GM18870 (cell line): ENCODE results near the gene ZBED5.
"Not testable (repeated sequence)": the region's sequence is repeated elsewhere in the genome, so short reads cannot be mapped to it uniquely, and the experiment has no call there.

ENCODE experiments used
- ATAC-seq: cut with Tn5 transposase; IDR thresholded peaks from one replicate; pipeline ENCODE4 v1.9.1; 2021; ENCODE audit warnings: moderate library complexity; ENCODE audit not compliant: unreplicated experiment

ZBED5 gene

DNA sequence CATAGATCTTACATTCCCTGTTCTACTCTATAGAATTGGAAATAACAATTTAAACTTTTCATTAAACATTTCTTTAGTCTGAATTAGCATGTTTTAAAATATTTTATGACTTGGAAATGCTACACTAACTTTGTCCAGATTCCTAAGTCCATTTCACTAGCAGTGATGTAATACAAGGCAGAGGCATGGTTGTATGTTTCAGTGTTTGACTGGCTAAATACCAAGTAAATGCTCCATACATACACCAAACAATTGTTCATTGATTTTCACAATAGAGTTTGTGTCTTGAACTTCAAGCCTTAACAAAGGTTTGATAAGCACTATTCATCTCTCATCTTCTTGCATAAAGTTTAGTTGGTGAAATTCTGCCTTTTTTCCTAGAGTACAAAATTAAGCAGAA, 13.5 kb downstream of the ZBED5 start:
- ATAC-seq, result no peak

DNA sequence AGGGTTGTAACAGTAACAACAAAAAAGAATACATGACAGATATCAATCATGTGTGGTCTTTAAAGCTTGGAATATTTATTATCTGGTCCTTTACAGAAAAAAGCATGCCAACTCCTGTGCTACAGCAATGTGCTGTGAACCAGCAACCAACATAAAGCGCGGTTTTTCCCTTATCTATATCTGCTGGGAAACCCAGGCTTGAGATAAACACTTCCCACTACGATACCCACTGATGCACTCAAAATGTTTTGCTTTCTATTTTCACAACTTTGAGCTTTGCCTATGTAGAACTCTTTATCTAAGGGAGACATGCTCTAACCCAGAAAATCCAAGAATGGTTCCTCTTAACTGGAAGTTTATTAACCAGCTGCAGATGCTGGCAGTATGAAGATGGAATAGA, 19.0 kb downstream of the ZBED5 start:
- no peak for ATAC-seq

DNA sequence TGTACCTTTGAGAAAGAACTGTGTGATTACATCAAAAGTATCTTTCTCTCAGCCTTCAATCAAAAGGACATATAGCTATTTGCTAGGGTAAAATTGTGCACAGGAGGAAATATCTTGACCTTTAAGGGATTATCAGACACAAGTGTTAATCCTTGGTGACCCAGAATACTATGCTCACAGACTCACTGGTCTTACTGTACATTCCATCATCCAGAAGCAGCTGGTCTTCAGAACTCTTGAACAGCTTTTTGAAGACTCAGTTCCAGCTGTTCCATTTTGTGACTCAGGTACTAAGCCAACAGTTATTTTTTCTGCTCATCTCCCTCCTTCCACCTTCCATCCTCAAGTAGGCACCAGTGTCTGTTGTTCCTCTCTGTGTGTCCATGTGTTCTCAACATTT, 19.8 kb downstream of the ZBED5 start:
- no peak for ATAC-seq

DNA sequence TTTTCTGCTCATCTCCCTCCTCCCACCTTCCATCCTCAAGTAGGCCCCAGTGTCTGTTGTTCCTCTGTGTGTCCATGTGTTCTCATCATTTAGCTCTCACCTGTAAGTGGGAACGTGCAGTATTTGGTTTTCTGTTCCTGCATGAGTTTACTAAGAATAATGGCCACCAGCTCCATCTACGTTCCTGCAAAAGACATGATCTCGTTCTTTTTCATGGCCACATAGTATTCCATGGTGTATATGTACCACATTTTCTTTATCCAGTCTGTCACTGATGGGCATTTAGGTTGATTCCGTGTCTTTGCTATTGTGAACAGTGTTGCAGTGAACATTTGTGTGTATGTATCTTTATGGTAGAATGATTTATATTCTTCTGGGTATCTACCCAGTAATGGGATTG, 21.0 kb downstream of the ZBED5 start:
- not testable (repeated sequence) for ATAC-seq

DNA sequence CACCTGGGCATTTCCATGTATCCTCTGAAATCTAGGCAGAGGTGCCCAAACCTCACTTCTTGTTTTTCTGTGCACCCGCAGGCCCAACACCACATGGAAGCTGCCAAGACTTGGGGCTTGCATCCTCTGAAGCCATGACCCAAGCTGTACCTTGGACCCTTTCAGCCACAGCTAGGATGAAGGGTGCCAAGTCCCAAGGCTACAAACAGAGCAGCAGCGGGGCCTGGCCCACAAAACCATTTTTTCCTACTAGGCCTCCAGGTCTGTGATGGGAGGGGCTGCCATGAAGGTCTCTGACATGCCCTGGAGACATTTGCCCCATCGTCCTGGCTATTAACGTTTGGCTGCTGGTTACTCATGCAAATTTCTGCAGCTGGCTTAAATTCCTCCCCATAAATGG, 28.7 kb downstream of the ZBED5 start:
- ATAC-seq, result no peak

DNA sequence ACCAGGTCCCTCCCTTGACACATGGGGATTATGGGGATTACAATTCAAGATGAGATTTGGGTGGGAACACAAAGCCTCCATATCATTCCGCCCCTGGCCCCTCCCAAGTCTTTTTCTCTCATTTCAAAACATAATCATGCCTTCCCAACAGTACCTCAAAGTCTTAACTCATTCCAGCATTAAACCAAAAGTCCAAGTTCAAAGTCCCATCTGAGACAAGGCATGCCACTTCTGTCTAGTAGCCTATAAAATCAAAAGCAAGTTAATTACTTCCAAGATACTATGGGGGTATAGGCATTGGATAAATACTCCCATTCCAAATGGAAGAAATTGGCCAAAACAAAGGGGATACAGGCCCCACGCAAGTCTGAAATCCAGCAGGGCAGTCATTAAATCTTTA, 29.5 kb downstream of the ZBED5 start:
- ATAC-seq, result no peak

DNA sequence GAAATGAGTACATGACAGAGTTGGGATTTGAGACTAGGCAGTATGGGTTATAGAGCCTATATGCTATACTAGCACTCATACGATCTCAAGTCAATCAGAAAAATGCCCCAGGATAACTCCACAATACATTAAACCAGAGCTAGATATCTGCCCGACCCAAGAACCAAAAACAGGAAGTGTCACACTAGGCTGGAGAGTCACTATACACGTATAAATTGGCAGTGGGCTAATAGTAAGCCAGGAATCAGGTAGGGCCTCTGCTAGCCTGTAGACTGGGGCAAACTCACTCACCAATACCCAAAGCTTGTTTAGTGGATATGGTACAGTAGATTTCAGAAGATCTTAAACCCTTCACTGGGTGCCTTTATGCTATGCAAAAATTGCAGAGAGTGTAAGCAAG, 33.0 kb downstream of the ZBED5 start:
- no peak for ATAC-seq

DNA sequence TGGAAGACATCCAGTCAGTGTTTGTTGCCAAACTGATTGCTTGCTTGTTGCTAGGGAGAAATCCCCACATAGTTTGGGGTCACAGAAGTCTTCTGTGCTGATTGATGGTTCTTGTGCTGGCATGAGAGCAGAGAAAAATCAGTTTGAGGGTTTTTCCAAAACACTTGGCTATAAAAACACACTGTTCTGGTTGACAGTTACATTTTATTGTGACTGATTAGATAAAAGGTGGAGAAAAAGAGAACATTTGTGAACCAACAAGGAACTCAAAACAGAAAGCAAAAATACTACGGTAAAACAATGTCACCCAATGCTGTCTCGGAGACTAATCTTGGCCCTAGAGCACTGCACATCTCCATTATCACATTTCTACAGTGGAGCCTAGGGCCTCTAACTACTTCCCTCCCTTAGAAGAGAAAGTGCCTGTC, 34.7 kb downstream of the ZBED5 start:
- ATAC-seq, result no peak

DNA sequence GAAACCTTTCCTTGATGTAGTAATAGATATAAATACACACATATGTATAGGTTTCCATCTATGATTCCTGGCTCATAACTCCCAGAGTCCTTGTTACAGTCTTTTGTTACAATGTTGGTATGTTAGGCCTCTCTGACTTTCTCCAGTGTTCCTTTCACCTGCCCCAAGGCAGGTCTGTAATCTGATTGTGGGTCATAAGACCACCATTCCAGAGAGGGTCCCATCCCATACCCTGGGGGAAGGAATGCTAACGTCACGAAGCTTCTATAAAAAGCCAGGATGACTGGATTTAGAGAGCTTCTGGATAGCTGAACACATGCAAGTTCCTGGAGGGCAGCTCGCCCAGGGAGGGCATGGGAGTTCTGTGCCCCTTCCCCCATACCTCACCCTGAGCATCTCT, 35.4 kb downstream of the ZBED5 start:
- not testable (repeated sequence) for ATAC-seq

DNA sequence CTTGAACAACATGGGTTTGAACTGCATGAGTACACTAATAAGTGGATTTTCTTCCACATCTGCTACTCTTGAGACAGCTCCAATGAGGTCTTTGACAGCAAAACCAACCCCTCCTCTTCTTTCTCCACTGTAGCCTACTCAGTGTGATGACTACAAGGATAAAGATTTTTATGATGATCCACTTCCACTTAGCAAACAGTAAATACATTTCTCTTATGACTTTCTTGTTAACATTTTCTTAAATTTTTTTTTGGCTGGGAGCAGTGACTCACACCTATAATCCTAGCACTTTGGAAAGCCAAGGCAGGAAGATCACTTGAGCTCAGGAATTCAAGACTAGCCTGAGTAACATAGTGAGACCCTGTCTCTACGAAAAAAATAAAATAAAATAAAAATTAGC, 39.3 kb downstream of the ZBED5 start:
- no peak for ATAC-seq

DNA sequence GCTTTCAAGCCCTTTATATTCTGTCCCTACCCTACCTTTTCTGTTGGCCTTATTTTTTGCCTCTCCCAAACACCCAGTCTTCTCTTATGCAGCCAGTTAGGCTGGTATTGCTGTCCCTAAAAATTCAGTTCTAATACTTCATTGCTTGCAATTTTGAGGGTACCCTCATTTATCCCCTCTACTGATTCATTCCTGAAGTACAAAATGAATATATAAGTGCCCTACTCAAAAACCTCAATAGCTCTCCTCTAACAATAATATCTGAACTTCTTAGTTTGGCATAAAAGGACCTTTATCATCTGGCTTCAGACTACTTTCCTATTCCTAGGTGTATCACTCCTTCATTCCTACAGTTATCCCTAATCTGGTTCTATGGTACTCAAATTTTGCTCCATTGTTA, 43.9 kb downstream of the ZBED5 start:
- ATAC-seq, result no peak

DNA sequence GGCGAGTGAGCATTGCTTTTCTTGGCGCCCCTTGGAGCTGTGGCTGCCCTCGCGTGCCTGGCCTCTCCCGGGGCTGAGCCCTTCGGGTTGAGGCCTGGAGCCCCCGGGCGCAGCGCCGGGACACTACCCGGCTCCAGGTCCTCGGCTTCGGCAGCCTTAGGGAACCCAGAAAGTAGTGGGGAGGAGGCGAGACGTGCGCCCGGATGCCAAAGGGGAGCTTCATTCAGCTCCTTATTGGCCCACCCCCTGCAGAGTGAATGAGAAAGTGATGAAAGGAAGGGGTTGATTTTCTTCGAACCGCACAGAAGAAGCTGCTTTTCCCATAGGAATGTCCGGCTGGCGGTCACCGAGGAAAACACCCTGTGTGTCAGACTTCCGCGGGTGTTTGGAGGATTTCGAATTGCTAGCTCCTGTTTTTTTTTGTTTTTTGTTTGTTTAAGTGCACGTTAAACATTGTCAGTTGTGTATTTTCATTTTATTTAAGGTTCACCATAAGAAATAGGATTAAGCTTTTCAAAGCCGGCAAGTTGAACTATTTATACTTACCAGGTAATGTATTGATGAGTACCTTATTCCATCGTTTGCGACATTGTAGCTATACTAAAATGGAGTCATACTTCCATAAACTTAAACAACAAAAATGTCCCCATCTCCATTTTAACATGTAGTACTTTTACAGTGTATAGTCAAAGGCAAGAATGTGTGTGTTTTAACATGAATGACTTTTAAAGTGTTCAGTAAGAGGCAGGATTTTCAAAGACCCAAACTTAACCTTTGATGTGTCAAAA, 48.3 kb downstream of the ZBED5 start:
- no peak for ATAC-seq

DNA sequence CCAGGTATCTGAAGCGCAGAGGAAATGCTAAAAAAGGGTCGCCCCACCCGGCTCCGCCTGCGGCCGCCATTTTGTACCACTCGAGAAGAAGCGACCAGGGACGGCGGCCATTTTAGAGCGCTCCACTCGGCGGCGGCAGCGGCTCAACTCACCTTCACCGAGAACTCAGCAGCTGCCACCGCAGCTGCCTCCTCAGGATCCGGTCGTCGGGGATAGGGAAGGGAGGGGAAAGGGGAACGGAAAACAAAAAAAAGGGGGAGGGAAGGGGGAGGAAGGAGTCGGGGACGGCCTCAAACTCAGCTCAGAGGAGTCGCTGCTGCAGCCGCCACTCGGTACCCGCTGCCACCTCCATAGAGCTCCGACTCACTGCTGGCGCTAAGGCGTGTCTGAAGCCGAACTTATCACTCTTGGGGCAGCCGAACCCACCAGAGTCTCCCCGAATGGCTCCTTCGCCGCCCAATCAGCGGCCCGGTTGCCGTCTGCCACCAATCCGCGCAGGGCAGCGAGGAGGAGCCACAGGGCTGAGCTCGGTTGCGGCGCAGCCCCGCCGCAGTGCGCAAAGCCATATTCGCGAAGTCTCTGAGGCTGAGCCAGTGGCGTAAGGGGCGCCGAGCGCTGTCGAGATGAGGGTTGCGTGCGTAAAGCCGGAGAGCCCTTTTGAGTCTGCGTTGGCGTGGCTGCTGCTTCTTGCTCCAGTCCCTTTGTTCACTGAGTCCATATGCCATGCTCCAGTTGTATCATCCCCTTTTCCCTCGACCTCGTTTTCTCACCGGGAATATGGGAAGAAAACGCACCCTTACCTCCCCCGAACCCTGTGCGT, 49.1 kb downstream of the ZBED5 start, which contains the start of gene EIF4G2:
Gene EIF4G2, minus strand, starts transcription at position 374 of the 820 bp plus-strand sequence.
- peak; percentile 86 for ATAC-seq

DNA sequence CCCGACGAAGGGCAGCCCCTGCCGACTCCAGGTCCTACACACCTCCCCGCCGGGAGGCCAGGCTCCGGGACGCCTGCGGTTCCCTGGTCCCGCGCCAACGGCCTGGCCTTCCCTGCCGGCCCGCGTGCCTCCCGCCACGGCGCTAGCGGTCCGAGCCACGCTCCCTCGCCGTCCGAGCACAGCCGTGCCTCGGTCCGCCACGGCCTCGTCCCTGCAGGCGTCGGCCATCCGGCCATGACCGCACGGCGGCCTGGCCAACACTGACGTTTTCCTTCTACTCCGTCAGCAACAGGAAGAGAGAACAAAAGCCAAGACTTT, 49.7 kb downstream of the ZBED5 start:
- no peak for ATAC-seq

DNA sequence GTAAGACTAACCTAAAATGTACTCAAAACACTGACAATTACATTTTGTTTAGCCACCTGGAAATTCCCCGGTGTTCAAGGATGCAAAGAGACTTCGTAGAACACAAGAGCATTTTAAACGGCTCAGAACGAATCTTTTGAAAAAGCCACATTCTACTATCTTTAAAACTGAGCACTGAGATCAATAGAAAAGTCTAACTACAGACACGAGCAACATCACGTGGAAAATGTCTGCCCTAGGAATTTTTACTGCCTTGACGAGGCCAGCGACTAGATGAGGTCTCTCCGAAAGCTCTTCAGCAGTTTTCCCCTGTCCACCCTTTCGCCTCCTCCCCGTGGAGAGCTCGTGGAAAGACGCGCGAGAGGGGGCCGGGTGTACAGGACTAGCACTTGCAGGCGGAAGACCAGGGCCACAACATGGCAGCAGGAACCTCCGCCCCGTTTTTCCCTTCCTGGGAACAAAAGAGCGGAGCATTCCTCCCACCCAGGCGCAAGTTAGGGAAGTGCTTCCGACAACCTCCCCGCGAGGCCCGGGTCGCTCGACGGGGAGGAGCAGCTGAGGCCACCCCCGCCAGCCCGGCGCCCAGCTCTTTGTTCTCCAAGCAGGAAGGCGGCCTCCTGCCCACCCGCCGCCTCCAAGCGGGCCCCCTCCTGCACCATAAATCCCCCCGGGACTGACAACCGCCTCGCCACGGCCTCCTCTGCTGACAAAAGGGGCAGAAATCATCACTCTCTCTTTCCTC, 50.2 kb downstream of the ZBED5 start:
- no peak for ATAC-seq

DNA sequence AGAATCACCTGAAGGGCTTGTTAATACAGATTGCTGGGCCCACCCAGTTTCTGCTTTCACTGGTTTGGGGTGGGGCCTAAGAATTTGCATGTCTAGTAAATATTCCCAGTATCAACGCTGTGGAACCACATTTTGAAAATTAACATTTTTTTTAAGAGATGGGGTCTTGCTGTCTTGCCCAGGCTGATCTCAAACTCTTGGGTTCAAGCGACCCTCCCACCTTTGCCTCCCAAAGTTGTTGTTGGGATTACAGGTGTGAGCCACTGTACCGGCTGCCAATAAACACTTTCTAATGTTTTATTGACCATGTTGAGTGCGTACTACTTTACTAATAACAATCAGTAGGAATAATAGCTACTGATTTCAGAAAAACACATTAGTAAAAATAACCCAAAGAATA, 51.6 kb downstream of the ZBED5 start:
- ATAC-seq, result no peak

DNA sequence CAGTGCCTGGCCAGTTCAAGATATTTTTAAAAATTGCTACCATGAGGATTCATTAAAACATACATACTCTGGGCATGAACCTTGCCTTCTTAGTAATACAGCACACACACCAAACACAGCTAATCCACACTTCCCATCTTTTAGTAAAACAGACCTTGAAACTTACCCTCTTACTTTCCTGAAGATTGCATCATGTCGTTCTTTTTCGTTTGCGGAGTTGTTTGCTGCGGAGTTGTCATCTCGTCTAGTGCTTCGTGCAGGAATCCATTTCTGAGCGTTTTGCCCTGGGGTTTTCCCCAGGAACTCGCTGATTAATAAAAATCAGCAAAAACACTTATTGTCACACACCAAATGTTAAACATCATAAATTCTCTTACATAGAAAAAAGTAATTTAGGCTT, 52.1 kb downstream of the ZBED5 start:
- ATAC-seq, result no peak

DNA sequence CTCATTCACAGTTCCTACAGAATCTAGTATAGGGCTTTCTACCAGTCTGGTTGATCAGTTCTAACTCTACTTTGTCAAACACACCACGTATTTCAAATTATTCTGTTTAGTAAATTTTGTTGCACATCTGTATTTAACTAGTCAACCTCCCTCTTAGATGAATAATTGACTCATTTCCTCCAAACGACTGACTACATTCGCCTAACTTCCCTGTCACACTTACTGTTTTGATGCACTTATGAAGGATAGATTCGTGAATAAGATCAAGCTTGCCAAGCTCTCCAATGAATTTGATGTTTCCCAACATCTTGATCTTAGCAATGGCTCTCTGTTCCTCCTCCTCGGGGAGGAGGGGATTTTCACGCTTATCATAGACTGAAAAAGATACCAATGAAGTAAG, 54.2 kb downstream of the ZBED5 start:
- no peak for ATAC-seq
